GM12874 (cell line): Measurements from ENCODE around the gene OSBPL10.

Experiments
- TF ChIP-seq, protein P1 (sequence below): IDR thresholded peaks from 2 replicates; pipeline ENCODE4 v1.5.1; 2011; ENCODE audit warnings: low read depth, mild to moderate bottlenecking, control low read depth, low read length, moderate library complexity; ENCODE audit not compliant: insufficient read depth

OSBPL10 gene

DNA sequence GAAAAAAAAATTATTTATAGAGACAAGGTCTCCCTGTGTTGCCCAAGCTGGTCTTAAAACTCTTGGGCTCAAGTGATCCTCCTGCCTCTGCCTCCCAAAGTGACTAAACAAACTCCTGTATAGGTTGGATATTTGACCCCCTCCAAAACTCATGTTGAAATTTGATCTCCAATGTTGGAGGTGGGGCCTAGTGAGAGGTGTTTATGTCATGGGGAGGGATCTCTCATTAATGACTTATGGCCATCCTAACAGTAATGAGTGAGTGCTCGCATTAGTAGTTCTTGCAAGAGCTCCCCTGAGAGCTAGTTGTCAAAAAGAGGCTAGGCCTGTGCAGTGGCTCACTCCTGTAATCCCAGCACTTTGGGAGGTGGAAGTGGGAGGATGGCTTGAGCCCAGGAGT is 307.1 kb downstream of the OSBPL10 start:
- TF ChIP-seq, protein P1, sequence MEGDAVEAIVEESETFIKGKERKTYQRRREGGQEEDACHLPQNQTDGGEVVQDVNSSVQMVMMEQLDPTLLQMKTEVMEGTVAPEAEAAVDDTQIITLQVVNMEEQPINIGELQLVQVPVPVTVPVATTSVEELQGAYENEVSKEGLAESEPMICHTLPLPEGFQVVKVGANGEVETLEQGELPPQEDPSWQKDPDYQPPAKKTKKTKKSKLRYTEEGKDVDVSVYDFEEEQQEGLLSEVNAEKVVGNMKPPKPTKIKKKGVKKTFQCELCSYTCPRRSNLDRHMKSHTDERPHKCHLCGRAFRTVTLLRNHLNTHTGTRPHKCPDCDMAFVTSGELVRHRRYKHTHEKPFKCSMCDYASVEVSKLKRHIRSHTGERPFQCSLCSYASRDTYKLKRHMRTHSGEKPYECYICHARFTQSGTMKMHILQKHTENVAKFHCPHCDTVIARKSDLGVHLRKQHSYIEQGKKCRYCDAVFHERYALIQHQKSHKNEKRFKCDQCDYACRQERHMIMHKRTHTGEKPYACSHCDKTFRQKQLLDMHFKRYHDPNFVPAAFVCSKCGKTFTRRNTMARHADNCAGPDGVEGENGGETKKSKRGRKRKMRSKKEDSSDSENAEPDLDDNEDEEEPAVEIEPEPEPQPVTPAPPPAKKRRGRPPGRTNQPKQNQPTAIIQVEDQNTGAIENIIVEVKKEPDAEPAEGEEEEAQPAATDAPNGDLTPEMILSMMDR = no peak

DNA sequence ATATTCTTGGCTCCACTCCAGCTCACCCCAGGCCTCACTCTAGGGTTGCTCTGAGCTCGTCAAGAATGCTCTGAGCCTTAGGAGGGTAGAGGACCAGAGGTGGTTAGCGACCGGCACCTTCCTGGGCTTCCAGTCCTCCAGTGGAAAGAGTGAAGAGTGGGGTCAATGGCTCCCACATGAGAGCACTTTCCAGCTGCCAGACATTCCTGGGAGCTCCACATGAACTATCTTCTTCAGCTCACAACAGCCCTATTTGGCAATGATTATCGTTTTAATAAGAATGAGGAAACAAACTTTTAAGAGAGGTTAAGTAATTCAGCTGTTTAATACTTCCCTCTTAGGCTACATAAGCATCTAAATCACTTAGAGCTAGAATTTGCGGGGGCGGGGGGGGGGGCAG is 309.1 kb downstream of the OSBPL10 start:
- TF ChIP-seq, protein P1 = no peak

DNA sequence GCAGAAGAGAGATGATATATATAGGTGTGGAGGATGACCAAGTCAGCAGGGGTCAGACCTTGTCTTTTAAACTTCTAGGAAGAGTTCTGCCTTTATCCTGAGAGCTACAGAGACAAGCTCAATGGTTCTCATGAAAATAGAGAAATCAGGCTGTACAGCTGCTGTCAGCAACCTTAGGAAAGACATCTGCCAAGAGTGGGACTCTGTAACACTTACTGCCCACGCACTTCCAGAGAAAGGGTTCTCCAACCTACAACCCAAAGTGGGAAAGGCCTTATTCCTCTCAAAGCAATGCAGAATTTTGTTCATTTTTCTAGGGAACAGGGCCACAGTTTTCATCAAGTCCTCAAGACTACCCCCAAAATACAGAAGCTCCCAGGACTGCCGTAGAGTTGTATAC is 309.6 kb downstream of the OSBPL10 start:
- TF ChIP-seq, protein P1 = no peak

DNA sequence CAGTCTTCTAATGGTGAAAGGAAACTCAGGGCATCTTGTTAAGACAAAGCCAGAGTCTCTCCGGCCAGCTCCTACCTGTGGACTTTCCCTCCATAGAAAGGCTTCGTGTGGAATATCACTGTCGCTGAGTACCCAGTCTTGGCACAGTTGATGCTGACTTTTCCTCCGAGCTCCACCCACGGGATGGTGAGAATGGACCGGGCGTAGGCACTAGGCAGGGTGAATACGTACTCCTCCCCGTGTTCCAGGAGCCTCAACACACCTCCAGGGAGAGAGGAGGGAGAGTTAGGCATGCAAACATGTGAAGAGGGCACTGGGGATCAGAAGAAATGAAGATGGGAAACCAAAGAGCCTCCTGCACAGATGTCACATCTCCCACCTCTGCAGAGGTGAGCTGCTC is 310.3 kb downstream of the OSBPL10 start:
- TF ChIP-seq, protein P1 = no peak

DNA sequence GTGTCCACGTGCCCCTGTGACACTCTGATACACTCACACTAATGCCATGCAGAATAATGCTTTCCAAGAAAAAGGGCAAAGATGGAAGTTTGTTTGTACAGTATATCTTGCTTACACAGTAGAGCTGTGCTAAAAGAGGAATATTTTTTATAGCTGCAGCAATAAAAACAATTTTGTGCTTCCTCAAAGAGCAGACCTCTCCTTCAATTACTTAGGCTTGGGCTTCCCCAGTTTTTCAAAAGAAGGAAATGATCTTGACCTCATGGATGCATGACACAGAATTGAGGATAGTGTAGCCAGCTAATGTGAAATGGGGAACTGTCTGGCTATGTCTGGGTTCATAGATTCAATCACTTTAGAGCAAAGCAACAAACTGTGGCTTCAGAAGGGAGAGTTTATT is 310.9 kb downstream of the OSBPL10 start:
- TF ChIP-seq, protein P1 = no peak

DNA sequence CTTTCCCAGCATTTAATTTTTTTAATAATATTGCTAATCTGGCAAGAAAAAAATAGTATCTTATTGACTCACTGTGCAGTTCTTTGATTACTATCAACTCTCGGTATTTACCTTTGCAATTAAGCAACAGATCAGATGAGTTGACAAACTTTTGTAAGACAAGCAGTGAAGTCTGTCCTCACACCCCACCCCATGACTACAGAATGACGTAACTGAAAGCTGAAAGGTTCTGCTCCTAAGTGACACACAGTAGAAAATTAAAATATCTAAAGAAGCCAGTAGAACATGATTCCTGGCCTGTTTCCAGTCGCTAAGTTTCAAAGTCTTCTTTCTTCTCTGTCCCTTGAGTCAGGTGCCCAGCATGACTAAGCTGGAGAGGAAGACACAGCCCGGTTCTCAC is 312.8 kb downstream of the OSBPL10 start:
- TF ChIP-seq, protein P1 = no peak

DNA sequence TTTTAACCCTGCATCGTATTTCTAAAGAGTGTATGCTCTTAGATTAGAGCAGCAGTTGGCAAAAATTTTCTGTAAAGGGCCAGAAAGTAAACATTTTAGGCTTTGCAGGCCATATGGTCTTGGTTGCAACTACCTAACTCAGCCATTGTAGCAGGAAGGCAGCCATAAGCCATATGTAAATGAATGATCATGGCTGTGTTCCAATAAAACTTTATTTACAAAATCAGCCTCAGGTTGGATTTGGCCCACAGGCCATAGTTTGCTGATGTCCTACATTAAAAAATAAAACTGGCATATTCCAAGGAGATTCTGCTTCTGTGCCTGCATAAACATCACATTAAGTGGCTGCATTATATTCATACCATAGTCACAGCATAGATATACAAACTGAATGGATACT is 313.5 kb downstream of the OSBPL10 start:
- TF ChIP-seq, protein P1 = no peak

DNA sequence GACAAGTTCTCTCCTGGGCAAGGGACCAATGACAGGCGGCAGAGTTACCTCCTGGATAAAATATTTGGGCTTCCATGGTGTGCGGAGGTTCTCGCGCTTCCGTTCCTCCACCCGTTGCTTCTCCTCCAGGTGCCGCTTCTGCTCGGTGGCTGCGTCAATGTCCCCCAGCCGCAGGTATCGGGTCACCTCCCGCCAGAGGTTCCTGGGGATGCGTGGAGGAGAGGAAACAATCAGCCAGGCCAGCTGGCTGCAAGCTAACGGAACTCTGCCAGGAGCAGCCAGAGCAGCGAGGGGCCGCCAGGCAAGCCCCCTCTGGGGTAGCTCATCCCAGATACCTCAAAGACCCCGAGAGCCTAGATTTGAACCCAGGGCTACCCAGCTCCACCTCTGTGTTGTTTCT is 317.0 kb downstream of the OSBPL10 start:
- TF ChIP-seq, protein P1 = no peak
